HCT116 (cell line): ENCODE results near the gene ANKRD49. TPM values are rescaled to one million over a fixed set of nuclear protein-coding genes. Genes with fewer than 3 reads are reported as not detected.

Source experiments
- ATAC-seq: fragments of 200-7000 bp; cut with Tn5 transposase; 2 replicates; pipeline ENCODE4 v1.9.1; 2020; ENCODE audit warnings: mild to moderate bottlenecking, moderate library complexity
- Bru-seq: library from RNA; stranded (reverse); fragments of 400-500 nt; gene quantifications from one replicate; lab custom pipeline; 2021; lab: Mats Ljungman, UMichigan
- BruChase-seq, 2 experiments: library from RNA; stranded (reverse); fragments of 400-500 nt; gene quantifications; one replicate each; lab custom pipeline; 2021; lab: Mats Ljungman, UMichigan
- BruUV-seq: library from RNA; stranded (reverse); fragments of 400-500 nt; replicated peaks from 2 replicates; lab custom pipeline; 2021; lab: Mats Ljungman, UMichigan
- CTCF ChIA-PET: fragments of 300-600 bp; sonication (Branson Sonifier 250); formaldehyde crosslinking; loops from one replicate; lab custom pipeline; 2021; ENCODE audit warnings: antibody characterized with exemption; lab: Charles Lee
- POLR2A ChIA-PET: fragments of 300-600, 350-600 bp; sonication (Branson Sonifier 250); formaldehyde crosslinking; loops from one replicate; lab custom pipeline; 2021; ENCODE audit warnings: antibody characterized with exemption; lab: Charles Lee
- RAD21 ChIA-PET, 2 experiments: fragments of 300-600 bp; sonication (Branson Sonifier 250); formaldehyde crosslinking; loops; one replicate each; lab custom pipeline; 2023; ENCODE audit warnings: low total read pairs in 2 of 2; ENCODE audit not compliant: uncharacterized antibody in 2 of 2, unreplicated experiment in 2 of 2, low non-redundant PET in 1 of 2; lab: Charles Lee
- DNase-seq: peaks from one replicate; pipeline ENCODE4 v3.0.0-alpha.2; 2010; ENCODE audit warnings: low read depth, low spot score
- H2AFZ ChIP-seq: fragments of 200-600 bp; shearing (Covaris generic), sonication (generic); 2 replicates; pipeline ENCODE4 v1.6.1; 2017; ENCODE audit warnings: low read depth, mixed run types, mixed read lengths, antibody characterized with exemption, low read length; ENCODE audit not compliant: poor library complexity, severe bottlenecking
- H3K27ac ChIP-seq: 2 replicates; pipeline ENCODE4 v1.5.1; 2012; ENCODE audit warnings: low read depth, low read length
- H3K27me3 ChIP-seq: fragments of 200-600 bp; sonication (generic); 2 replicates; pipeline ENCODE4 v1.6.1; 2016; ENCODE audit warnings: mixed run types, low read length, mixed read lengths; ENCODE audit not compliant: insufficient read depth
- H3K36me3 ChIP-seq, 2 experiments: fragments of 200-500 bp in 1 of 2; fragments of 200-600 bp in 1 of 2; sonication (Bioruptor generic) in 1 of 2; sonication (generic) in 1 of 2; 2 replicates each; pipeline versions ENCODE4 v1.5.1 to v1.6.1; 2014 to 2016; ENCODE audit warnings: low read length in 2 of 2, inconsistent platforms in 1 of 2, mixed read lengths in 1 of 2, mixed run types in 1 of 2; ENCODE audit not compliant: insufficient read depth in 2 of 2, control insufficient read depth in 1 of 2
- H3K4me1 ChIP-seq, 2 experiments: fragments of 200-600 bp in 1 of 2; sonication (generic) in 1 of 2; 2 replicates each; pipeline versions ENCODE4 v1.5.1 to v1.6.1; 2012 to 2017; ENCODE audit warnings: low read length in 2 of 2, inconsistent platforms in 1 of 2, mild to moderate bottlenecking in 1 of 2, mixed read lengths in 1 of 2, mixed run types in 1 of 2, moderate library complexity in 1 of 2; ENCODE audit not compliant: insufficient read depth in 2 of 2, control insufficient read depth in 1 of 2
- H3K4me2 ChIP-seq: fragments of 200-600 bp; sonication (generic); 2 replicates; pipeline ENCODE4 v1.6.1; 2017; ENCODE audit warnings: mixed run types, low read length, mixed read lengths
- H3K4me3 ChIP-seq, 2 experiments: fragments of 200-600 bp in 1 of 2; sonication (generic) in 1 of 2; replicated peaks in 1 of 2; 2 replicates each; pipeline ENCODE4 v1.5.1; 2011 to 2016; ENCODE audit warnings: low read length in 2 of 2, control low read depth in 1 of 2, low read depth in 1 of 2, mild to moderate bottlenecking in 1 of 2, mixed read lengths in 1 of 2, mixed run types in 1 of 2
- H3K79me2 ChIP-seq: fragments of 200-600 bp; sonication (generic); 2 replicates; pipeline ENCODE4 v1.6.1; 2017; ENCODE audit warnings: mild to moderate bottlenecking, mixed run types, low read length, moderate library complexity, mixed read lengths; ENCODE audit not compliant: insufficient read depth
- H3K9ac ChIP-seq: fragments of 200-600 bp; sonication (generic); 2 replicates; pipeline ENCODE4 v1.6.1; 2016; ENCODE audit warnings: low read length, mixed read lengths
- H3K9me2 ChIP-seq: fragments of 200-600 bp; sonication (generic), shearing (Covaris generic); 2 replicates; pipeline ENCODE4 v1.6.1; 2017; ENCODE audit warnings: mixed run types, mild to moderate bottlenecking, moderate library complexity; ENCODE audit not compliant: insufficient read depth
- H3K9me3 ChIP-seq, 2 experiments: fragments of 200-500 bp in 1 of 2; fragments of 200-600 bp in 1 of 2; sonication (Bioruptor generic) in 1 of 2; sonication (generic) in 1 of 2; 2 replicates each; pipeline ENCODE4 v1.6.1; 2014 to 2017; ENCODE audit warnings: low read length in 2 of 2, mixed read lengths in 2 of 2, inconsistent platforms in 1 of 2, low read depth in 1 of 2, mild to moderate bottlenecking in 1 of 2, mixed run types in 1 of 2, moderate library complexity in 1 of 2; ENCODE audit not compliant: control insufficient read depth in 1 of 2, insufficient read depth in 1 of 2
- H4K20me1 ChIP-seq: fragments of 200-600 bp; sonication (generic), shearing (Covaris generic); 2 replicates; pipeline ENCODE4 v1.6.1; 2017; ENCODE audit warnings: mixed run types, mild to moderate bottlenecking, moderate library complexity; ENCODE audit not compliant: insufficient read depth
- ATF3 ChIP-seq: IDR thresholded peaks from 2 replicates; pipeline ENCODE4 v1.6.1; 2012
- CBX3 ChIP-seq: IDR thresholded peaks from 2 replicates; pipeline ENCODE4 v1.6.1; 2012; ENCODE audit warnings: low read depth
- CEBPB ChIP-seq: IDR thresholded peaks from 2 replicates; pipeline ENCODE4 v1.6.1; 2012; ENCODE audit warnings: low read depth
- CTCF ChIP-seq, 3 experiments: fragments of 200-600 bp in 1 of 3; sonication (generic) in 1 of 3; IDR thresholded peaks in 2 of 3; conservative IDR thresholded peaks in 1 of 3; 2 replicates each; pipeline ENCODE4 v1.5.1; 2012 to 2017; ENCODE audit warnings: low read depth in 2 of 3, low read length in 2 of 3, antibody characterized with exemption in 1 of 3, borderline replicate concordance in 1 of 3, control low read depth in 1 of 3, mild to moderate bottlenecking in 1 of 3, mixed read lengths in 1 of 3, mixed run types in 1 of 3, moderate library complexity in 1 of 3; ENCODE audit not compliant: insufficient read depth in 1 of 3
- ELF1 ChIP-seq: IDR thresholded peaks from 2 replicates; pipeline ENCODE4 v1.6.1; 2012; ENCODE audit warnings: low read depth, borderline replicate concordance
- EZH2phosphoT487 ChIP-seq: fragments of 200-600 bp; IDR thresholded peaks from 2 replicates; pipeline ENCODE4 v1.6.1; 2018; ENCODE audit warnings: antibody characterized with exemption, borderline replicate concordance
- JUND ChIP-seq: IDR thresholded peaks from 2 replicates; pipeline ENCODE4 v1.6.1; 2012
- MAX ChIP-seq: IDR thresholded peaks from 2 replicates; pipeline ENCODE4 v1.6.1; 2012
- POLR2A ChIP-seq: IDR thresholded peaks from 2 replicates; pipeline ENCODE4 v1.7.0; 2011; ENCODE audit warnings: borderline replicate concordance; ENCODE audit not compliant: insufficient read depth, insufficient read length; ENCODE audit errors: extremely low read depth
- POLR2AphosphoS5 ChIP-seq: IDR thresholded peaks from 2 replicates; pipeline ENCODE4 v1.6.1; 2011; ENCODE audit warnings: mild to moderate bottlenecking, low read depth, low read length, moderate library complexity
- RAD21 ChIP-seq: IDR thresholded peaks from 2 replicates; pipeline ENCODE4 v1.6.1; 2012; ENCODE audit warnings: low read depth, mild to moderate bottlenecking
- REST ChIP-seq: IDR thresholded peaks from 2 replicates; pipeline ENCODE4 v1.6.1; 2012; ENCODE audit warnings: low read depth
- SP1 ChIP-seq: IDR thresholded peaks from 2 replicates; pipeline ENCODE4 v1.6.1; 2012; ENCODE audit warnings: low read depth
- SRF ChIP-seq: IDR thresholded peaks from 2 replicates; pipeline ENCODE4 v1.6.1; 2012; ENCODE audit warnings: low read depth
- ZBTB33 ChIP-seq: IDR thresholded peaks from 2 replicates; pipeline ENCODE4 v1.6.1; 2011; ENCODE audit warnings: mild to moderate bottlenecking, low read length, moderate library complexity; ENCODE audit not compliant: insufficient replicate concordance; ENCODE audit errors: extremely low read depth
- ZFX ChIP-seq: fragments of 450-650 bp; IDR thresholded peaks from 2 replicates; pipeline ENCODE4 v1.6.1; 2017
- ZNF274 ChIP-seq: fragments of 200-500 bp; sonication (Bioruptor generic); IDR thresholded peaks from 2 replicates; pipeline ENCODE4 v1.6.1; 2014; ENCODE audit warnings: mild to moderate bottlenecking, low read depth, low read length, inconsistent platforms
- intact Hi-C: fragments of 100-400 bp; cut with micrococcal nuclease; formaldehyde crosslinking; loops from 2 replicates; pipeline ENCODE4 v1.10.0; 2022
- long read RNA-seq: library from polyadenylated mRNA; unstranded; transcript quantifications from one replicate; pipeline ENCODE4 v2.0.0, GENCODE V29; 2021; ENCODE audit not compliant: unreplicated experiment
- polyA plus RNA-seq: library from polyadenylated mRNA; unstranded; fragments of >200 nt; gene quantifications from 2 replicates; pipeline ENCODE4 v1.2.1, GENCODE V29; 2012; ENCODE audit warnings: missing spikeins
- total RNA-seq: library from RNA; stranded (reverse); gene quantifications from one replicate; pipeline ENCODE4 v1.2.1, GENCODE V29; 2021; ENCODE audit not compliant: unreplicated experiment

ANKRD49 gene
- total RNA-seq (8.2 TPM), Bru-seq, nascent RNA (percentile 76 among the genes with signal in this experiment), BruChase-seq, experiment 1, labeled RNA remaining after a 6-hour chase (percentile 60 among the genes with signal in this experiment), BruChase-seq, experiment 2, labeled RNA remaining after a 2-hour chase (percentile 83 among the genes with signal in this experiment)
- polyA plus RNA-seq, result 3.1 and 4.2 TPM in 2 replicates
- long read RNA-seq, partial matches to known transcripts, result 0 of 11 reads
- long read RNA-seq, other reads (novel, unspliced or antisense), result 5 of 11 reads

- BruUV-seq, result TSS peak; percentile 73
- Histone ChIP-seq H2AFZ (peak within 1 kb of the TSS; percentile 91), H4K20me1 (no peaks in the 10 kb centered on the region), H3K9me2 (no peaks in the 10 kb centered on the region), H3K9ac (peak within 1 kb of the TSS; percentile 78), H3K27ac (peak within 1 kb of the TSS; percentile 64), H3K79me2 (peaks cover 36% of the 10 kb centered on the region), H3K4me1 (peaks cover 3 to 6% of the 10 kb centered on the region in 2 experiments; a peak in 3 of 4 replicates), H3K27me3 (no peaks in the 10 kb centered on the region), H3K4me3 (peak within 1 kb of the TSS; percentile 77 to 79), H3K4me2 (peak within 1 kb of the TSS; percentile 89), H3K9me3 (no peaks in the 10 kb centered on the region), H3K36me3 (peaks cover 5 to 10% of the 10 kb centered on the region in 2 experiments; a peak in 2 of 4 replicates)
- peak; percentile 98 for ATAC-seq
- ChIA-PET POLR2A (no interaction called here), CTCF (interaction anchor here (0.8 to 1.9 kb wide), 4 partner anchors 11 to 598 kb away, joined by 3 to 7 read pairs (median 6); no protein-coding TSS in a partner anchor), RAD21 (no interaction called here)
- peak; percentile 97 for DNase-seq
- intact Hi-C loops, result no loop called here
- no peak for TF ChIP-seq EZH2phosphoT487
- TF ChIP-seq RAD21, result no peak
- no peak for TF ChIP-seq JUND
- TF ChIP-seq ELF1, result peak; percentile 98
- no peak for TF ChIP-seq ZNF274
- TF ChIP-seq ATF3, result no peak
- TF ChIP-seq POLR2AphosphoS5, result peak; percentile 77
- TF ChIP-seq ZFX, result no peak; the same call in 1 of the 2 replicates
- TF ChIP-seq ZBTB33, result peak; percentile 93
- peak; percentile 89 for TF ChIP-seq MAX
- TF ChIP-seq POLR2A, result peak; percentile 79
- no peak for TF ChIP-seq CTCF (IDR thresholded peaks at IDR 0.05 in 2 of 3, conservative IDR thresholded peaks at IDR 0.05 in 1 of 3; ENCODE audit: borderline replicate concordance in 1 of 3, insufficient read depth in 1 of 3, low read depth in 2 of 3, low read length in 2 of 3)
- no peak for TF ChIP-seq SRF
- TF ChIP-seq SP1, result peak; percentile 82
- no peak for TF ChIP-seq CEBPB
- no peak; the same call in 1 of the 2 replicates for TF ChIP-seq CBX3
- no peak for TF ChIP-seq REST
These were observed at the start of gene ANKRD49, which contains the start of gene MRE11 for GRCh38 chr11:94493281-94494125. Gene ANKRD49 (plus strand): TSS chr11:94493984. CDS start chr11:94496694, 2,710 bp downstream. Gene MRE11 (minus strand): TSS chr11:94493844. CDS start chr11:94492801, 1,043 bp downstream.
